Right renal pelvis (tissue), 4 donors: Measurements from ENCODE around the gene WDR20. TPM values are rescaled to one million over a fixed set of nuclear protein-coding genes. Genes with fewer than 3 reads are reported as not detected.
"Not testable (repeated sequence)": the region's sequence is repeated elsewhere in the genome, so short reads cannot be mapped to it uniquely, and the experiment has no call there.

Experiments
- DNase-seq, 4 donors: peaks; one replicate each; pipeline ENCODE4 v3.0.0-alpha.2; 2013; ENCODE audit warnings: low read depth in 4 of 4, low spot score in 3 of 4, missing footprints in 1 of 4
- polyA plus RNA-seq, 4 donors: library from polyadenylated mRNA; unstranded; fragments of 120-200 nt; gene quantifications; one replicate each; pipeline ENCODE4 v1.2.1, GENCODE V29; 2013; ENCODE audit not compliant: insufficient read length in 4 of 4

The WDR20 gene, protein sequence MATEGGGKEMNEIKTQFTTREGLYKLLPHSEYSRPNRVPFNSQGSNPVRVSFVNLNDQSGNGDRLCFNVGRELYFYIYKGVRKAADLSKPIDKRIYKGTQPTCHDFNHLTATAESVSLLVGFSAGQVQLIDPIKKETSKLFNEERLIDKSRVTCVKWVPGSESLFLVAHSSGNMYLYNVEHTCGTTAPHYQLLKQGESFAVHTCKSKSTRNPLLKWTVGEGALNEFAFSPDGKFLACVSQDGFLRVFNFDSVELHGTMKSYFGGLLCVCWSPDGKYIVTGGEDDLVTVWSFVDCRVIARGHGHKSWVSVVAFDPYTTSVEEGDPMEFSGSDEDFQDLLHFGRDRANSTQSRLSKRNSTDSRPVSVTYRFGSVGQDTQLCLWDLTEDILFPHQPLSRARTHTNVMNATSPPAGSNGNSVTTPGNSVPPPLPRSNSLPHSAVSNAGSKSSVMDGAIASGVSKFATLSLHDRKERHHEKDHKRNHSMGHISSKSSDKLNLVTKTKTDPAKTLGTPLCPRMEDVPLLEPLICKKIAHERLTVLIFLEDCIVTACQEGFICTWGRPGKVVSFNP
- polyA plus RNA-seq, result 10 to 100 TPM; 26.3 to 33.2 (median 30.8) TPM

DNA sequence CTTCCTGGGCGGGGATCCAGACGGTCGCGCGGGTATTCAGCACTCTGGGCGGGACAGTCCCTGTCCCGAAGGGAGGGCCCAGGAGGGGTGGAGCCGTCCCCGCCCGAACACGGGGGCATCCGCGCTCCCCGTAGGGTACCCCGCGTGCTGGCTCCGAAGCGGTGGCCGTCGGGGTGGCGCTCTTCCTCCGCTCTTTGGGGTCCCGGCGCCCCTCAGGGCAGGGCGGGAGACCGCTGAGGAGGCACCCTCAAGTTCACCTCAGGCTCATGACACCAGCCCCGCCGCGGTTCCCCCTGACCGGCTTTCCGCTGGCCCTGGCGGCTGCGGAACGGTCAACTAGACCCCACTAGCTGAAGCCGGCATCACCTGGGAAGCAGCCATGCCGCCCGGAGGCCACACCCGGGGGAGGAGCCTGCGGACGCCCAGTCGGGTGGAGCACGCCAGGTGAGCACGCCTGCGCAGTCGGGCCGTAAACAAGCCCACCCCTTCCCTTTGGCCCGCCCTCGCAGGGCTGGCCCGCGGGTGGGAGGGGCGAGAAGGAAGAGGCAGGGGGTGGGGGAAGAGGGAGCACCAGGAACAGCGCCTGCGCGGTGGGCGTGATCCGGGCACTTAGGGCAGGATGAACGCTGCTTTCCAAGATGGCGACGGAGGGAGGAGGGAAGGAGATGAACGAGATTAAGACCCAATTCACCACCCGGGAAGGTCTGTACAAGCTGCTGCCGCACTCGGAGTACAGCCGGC, at the start of gene WDR20:
Gene WDR20, plus strand, starts transcription at position 612 of the 741 bp plus-strand sequence. Its CDS starts 27 bp downstream, at position 639.
- peak; percentile 94 to 96 (median 94) for DNase-seq

- no peak for DNase-seq
Observed at GRCh38 chr14:102090713-102091112, 49.0 kb upstream of the WDR20 start.

DNA sequence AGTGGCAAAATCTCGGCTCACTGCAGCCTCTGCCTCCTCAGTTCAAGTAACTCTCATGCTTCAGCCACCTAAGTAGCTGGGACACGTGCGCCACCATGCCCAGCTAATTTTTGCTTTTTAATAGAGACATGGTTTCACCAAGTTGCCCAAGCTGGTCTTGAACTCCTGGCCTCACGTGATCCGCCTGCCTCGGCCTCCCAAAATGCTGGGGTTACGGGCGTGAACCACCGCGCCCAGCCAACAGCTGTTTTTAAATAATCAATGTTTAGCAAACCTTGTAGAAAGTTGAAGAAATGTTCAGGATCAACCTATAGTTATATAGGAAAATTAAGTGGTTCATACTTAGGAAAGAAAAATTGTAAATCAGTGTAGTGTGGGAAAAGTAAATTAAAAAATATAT, 46.9 kb upstream of the WDR20 start:
- DNase-seq, result no peak

GRCh38 chr14:102094101-102094500, 45.6 kb upstream of the WDR20 start:
- no peak for DNase-seq

DNA sequence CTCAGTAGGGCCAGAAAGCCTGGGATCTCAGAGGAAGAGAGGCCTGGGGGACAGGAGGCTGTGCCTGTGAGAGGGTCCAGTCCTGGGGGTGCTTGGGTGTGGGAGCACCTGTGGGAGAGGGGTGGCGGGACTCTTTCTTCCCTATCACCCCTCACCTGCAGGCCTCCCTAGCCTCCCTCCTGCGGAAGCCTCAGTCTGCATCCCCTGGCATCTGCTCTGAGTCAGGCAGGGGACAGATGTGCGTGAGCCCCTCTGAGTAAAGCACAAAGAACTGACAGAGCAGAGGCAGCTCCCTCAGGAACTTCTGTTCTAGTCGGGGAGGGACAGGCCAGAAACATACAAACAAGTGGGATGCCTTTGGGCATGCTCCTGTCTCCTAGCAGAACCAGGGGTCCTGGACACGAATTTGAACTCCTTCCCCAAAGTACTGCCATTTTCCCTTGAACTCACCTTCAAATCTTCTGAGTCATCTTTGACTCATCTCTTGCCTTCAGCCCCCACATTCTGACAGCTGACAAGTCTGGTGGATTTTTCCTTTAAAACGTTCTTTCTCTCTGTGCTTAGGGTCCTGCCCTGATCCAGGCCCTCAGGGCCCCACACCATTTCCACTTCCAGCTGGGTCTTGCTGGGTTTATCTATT, 44.3 kb upstream of the WDR20 start:
- DNase-seq, result no peak

GRCh38 chr14:102095871-102096568, 43.7 kb upstream of the WDR20 start:
- no peak for DNase-seq

DNA sequence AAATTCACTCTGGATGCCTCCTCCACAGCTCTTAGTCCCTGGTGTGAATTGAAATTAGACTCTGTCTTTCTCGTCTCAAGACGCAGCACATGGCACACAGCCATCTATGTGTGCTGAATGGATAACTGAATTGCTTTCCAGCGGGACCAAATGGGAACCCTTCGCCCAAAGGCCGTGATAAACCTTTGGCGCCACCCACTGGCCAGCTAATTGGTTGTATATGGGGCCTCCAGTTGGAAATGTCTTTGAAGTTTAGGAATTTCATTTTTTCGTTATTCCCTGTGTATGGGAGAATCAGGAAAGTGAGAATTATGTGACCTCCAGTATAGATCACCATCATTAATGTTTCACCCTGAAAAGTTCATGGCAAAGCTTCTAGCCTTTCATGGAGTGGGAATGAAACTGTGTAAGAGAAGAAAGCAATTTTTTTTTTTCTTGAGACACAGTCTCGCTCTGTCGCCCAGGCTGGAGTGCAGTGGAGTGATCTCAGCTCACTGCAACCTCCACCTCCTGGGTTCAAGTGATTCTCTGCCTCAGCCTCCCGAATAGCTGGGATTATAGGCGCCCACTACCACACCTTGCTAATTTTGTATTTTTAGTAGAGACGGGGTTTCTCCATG, 43.0 kb upstream of the WDR20 start:
- peak; percentile 72 to 73 (median 72) for DNase-seq

DNA sequence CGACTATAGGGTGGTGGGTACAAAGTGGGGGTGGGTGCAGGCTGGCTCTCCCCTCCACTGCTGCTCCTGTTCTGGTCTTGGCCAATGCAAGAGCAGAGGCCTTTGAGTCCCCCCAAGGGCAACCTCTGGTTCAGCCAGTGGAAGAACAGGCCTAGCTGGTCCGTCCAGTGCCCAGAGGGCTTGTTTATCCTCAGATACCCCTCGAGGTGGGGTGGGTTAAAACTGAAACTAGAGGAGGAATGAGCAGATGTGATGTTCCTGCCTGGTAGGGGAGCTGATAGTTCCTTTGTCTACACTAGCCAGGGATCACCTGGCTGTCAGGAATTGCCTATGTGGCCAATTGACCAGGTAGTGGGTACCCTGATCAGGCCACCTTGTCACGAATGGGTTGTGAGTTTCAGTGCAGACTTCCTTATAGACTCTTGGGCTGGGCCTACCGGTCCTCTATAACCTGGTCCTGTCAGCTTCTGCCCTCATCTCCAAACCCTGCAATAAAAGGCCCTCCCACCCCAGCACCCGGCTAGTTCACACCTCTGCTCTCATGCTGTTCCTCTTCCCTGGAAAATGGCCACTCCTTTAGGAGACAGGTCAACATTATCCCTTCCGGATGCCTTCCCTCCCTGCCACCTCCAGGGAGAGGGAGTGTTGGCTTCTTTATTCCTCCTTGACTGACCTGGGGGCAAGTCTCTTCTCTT, 42.1 kb upstream of the WDR20 start:
- peak in 1 of 4 donors; percentile 20 for DNase-seq

- no peak for DNase-seq
Observed at GRCh38 chr14:102103062-102103695, 36.5 kb upstream of the WDR20 start.

DNA sequence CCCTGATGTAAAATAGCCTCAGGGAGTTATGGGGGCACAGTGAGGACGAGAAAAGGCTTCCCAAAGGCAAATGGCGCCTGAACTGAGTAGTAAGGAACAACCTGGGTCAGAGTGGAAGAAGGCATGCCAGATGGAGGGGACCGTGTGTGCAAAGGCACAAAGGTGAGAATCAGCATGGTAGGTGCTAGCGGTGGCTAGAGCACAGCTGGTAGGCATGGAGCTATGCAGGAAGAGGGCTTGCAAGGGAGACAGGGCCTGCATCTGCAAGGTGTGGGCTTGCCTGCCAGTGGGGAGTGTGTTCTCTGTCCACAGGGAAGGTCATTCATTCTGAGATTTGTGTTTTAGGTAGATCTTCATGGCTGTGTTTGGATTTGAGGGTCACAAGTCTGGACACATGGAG, 34.3 kb upstream of the WDR20 start:
- no peak for DNase-seq

DNA sequence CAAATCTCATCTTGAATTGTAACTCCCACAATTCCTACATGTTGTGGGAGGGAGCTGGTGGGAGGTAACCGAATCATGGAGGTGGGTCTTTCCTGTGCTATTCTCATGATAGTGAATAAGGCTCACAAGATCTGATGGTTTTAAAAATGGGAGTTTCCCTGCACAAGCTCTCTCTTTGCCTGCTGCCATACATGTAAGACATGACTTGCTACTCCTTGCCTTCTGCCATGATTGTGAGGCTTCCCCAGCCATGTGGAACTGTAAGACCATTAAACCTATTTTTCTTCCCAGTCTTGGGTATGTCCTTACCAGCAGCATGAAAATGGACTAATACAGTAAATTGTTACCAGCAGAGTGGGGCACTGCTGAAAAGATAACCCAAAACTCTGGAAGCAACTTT, 30.4 kb upstream of the WDR20 start:
- not testable (repeated sequence) for DNase-seq

- no peak for DNase-seq
Observed at GRCh38 chr14:102111101-102111500, 28.6 kb upstream of the WDR20 start.

GRCh38 chr14:102116361-102117180, 23.1 kb upstream of the WDR20 start:
- DNase-seq, result no peak

GRCh38 chr14:102117852-102118251, 21.8 kb upstream of the WDR20 start:
- no peak for DNase-seq

DNA sequence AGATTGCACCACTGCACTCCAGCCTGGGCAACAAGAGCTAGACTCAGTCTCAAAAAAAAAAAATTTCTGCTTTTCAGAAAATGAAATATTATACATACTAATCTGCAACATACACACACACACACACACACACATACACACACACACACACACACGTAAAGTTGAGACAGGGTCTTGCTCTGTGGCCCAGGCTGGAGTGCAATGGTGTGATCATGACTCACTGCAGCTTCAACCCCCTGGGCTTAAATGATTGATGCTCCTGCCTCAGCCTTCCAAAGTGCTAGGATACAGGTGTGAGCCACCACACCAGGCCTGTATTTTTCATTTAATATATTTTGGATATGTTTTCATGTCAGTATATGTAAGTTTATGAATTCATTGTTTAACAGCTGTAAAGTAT, 18.8 kb upstream of the WDR20 start:
- DNase-seq, result no peak

DNA sequence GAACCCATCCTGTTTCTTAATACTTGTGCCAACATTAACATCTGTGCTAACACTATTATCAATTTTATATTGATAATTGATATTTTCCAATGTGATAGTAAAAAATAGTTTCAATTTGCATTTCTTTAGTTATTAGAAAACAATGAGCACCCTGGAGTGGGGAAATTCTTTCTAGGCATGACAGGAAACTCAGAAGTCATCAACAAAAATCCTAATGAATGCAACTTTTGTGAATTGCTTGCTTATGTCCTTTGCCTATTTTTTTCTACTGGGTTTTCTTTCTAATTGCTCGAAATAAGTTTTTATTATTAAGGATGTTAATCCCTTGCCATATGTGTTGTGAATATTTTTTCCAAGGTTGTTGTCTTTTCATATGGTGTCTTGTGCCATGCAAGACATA, 18.1 kb upstream of the WDR20 start:
- DNase-seq, result no peak

DNA sequence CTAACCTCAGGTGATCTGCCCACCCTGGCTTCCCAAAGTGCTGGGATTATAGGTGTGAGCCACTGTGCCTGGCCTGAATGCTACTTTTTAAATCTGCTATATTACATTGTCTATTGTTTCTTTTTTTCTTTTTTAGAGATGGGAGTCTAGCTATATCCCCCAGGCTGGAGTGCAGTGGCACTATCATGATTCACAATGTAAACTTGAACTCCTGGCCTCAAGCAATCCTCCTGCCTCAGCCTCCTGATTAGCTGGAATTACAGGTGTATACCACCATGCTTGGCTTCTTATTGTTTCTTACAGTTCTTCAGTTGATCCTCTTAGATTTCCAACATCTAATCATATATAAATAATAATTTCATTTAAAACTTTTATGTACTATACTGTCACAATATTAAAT, 15.3 kb upstream of the WDR20 start:
- DNase-seq, result no peak

DNA sequence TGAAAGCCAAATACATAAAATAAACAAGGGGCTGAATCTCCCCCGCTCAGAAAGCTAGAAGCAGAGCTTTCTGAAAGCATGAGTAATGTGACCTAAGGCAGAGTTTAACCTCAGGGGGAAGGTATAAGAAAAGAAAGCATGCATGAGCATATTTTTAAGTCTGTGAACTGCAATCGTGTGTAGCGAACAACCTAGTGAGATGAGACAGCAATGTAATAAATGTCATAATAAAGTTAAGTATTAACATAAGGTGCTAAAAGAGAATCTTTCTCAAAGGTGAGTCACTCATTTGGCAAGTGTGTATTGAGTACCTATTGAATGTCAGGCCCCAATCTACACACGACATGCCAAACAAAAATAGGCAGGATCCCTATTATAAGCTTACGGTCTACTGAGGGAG, 14.2 kb upstream of the WDR20 start:
- DNase-seq, result peak in 1 of 4 donors; percentile 10
